NCI-H524 (cell line): ENCODE measurements around the gene TYRO3.
"Not testable (repeated sequence)": the region's sequence is repeated elsewhere in the genome, so short reads cannot be mapped to it uniquely, and the experiment has no call there.

Experiments
- DNase-seq, 2 experiments: peaks; one replicate each; lab custom pipeline; 2025; lab: John Stamatoyannopoulos, UW

TYRO3 gene

DNA sequence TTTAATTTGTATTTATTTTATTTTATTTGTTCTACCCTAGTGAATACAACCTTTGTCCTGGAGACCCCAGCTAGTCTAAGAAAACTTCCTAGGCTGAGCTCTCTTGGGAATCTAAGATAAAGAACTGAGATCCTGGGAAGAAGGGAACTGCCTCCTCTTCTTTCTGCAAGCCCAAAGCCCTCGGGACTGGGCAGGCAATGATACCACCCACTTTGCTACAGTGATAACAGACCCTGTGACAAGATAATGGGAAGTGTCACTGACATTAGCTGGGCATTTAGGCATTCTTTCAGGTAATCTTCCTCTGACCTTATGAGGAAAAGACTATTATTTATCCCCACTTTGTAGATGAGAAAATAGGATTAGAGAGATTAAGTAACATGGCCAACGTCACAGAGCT, 15.1 kb downstream of the TYRO3 start:
- DNase-seq: no peak

DNA sequence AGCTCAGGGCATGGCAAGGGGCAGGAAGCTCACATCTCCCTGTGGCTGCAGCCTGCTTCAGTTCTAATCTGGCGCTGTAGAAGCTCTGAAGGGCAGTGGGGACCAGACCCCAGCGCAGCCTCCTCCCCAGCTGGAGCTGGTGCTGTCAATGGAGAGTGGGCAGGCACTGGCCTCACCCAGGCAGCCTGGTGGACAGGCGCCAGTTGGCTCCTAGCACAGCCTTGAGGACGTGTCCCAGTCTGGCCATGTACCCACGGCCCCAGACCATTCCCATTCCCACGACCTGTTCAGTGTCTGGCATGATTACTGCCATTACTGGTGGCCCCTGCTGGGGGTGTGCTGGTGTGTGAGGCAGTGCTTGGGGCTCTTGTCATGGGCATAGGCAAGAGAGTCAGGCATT, 16.3 kb downstream of the TYRO3 start:
- DNase-seq: no peak

DNA sequence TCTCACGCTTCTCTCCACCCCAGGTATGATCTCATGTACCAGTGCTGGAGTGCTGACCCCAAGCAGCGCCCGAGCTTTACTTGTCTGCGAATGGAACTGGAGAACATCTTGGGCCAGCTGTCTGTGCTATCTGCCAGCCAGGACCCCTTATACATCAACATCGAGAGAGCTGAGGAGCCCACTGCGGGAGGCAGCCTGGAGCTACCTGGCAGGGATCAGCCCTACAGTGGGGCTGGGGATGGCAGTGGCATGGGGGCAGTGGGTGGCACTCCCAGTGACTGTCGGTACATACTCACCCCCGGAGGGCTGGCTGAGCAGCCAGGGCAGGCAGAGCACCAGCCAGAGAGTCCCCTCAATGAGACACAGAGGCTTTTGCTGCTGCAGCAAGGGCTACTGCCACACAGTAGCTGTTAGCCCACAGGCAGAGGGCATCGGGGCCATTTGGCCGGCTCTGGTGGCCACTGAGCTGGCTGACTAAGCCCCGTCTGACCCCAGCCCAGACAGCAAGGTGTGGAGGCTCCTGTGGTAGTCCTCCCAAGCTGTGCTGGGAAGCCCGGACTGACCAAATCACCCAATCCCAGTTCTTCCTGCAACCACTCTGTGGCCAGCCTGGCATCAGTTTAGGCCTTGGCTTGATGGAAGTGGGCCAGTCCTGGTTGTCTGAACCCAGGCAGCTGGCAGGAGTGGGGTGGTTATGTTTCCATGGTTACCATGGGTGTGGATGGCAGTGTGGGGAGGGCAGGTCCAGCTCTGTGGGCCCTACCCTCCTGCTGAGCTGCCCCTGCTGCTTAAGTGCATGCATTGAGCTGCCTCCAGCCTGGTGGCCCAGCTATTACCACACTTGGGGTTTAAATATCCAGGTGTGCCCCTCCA, 19.1 kb downstream of the TYRO3 start:
- peak; percentile 21 to 23 for DNase-seq

DNA sequence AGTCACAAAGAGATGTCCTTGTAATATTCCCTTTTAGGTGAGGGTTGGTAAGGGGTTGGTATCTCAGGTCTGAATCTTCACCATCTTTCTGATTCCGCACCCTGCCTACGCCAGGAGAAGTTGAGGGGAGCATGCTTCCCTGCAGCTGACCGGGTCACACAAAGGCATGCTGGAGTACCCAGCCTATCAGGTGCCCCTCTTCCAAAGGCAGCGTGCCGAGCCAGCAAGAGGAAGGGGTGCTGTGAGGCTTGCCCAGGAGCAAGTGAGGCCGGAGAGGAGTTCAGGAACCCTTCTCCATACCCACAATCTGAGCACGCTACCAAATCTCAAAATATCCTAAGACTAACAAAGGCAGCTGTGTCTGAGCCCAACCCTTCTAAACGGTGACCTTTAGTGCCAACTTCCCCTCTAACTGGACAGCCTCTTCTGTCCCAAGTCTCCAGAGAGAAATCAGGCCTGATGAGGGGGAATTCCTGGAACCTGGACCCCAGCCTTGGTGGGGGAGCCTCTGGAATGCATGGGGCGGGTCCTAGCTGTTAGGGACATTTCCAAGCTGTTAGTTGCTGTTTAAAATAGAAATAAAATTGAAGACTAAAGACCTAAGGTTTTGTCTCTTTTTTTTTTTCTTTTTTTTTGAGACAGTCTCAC, 19.8 kb downstream of the TYRO3 start:
- DNase-seq: no peak

DNA sequence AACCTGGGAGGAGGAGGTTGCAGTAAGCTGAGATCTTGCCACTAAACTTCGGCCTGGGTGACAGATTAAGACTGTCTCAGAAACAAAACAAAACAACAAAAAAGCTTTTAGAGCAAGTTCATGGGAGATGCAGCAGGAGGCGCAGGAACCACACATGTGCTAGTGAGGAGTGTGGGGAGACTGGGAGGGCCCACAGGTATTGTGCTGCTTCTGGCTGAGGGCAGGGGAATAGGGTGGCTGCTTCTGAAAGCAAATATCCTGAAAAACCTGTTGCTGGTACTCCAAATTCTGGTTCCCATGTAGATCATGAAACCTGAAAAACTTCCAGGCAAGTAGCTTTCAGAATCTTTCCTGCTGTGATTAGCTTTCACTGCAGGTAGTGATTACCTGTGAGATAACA, 22.1 kb downstream of the TYRO3 start:
- no peak for DNase-seq

DNA sequence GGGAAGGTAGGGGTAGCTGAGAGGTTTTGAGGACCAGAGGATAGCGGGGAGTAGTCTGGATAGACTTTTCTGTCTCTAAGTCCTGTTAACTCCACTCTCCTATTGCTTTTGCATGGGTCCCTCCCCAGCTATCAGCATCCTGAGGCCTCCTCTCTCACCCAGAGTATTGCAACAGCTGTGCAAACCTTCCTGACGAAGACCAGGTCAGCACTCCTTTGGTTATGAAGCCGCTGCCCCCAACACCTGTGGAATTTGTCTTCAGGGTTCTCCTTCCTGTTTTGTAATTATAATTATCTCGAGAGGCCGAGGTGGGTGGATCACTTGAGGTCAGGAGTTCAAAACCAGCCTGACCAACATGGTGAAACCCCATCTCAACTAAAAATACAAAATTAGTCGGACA, 24.8 kb downstream of the TYRO3 start:
- DNase-seq: no peak

DNA sequence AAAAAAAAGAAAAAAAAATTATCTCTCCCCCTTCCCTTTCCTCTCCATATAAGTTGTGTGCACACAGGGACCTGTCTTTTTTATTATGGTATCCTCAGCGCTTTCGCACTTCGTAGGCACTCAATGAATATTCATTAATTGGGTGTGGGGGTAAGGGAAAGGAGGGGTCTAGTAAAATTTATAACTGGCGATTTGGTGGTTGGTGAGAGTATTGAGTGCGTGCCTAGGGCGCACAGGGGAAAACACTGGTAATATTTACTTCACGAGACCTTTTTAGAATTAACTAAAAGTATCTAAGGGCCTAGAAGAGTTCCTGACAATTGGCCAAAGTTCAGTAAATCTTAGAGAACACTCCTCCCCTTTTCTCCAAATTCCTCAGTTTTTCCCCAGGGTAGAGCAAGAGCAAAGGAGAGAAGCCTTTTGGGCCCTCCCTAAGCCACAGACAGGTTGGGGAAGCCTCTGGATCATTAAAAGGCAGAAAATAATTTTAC, 25.7 kb downstream of the TYRO3 start:
- no peak for DNase-seq

DNA sequence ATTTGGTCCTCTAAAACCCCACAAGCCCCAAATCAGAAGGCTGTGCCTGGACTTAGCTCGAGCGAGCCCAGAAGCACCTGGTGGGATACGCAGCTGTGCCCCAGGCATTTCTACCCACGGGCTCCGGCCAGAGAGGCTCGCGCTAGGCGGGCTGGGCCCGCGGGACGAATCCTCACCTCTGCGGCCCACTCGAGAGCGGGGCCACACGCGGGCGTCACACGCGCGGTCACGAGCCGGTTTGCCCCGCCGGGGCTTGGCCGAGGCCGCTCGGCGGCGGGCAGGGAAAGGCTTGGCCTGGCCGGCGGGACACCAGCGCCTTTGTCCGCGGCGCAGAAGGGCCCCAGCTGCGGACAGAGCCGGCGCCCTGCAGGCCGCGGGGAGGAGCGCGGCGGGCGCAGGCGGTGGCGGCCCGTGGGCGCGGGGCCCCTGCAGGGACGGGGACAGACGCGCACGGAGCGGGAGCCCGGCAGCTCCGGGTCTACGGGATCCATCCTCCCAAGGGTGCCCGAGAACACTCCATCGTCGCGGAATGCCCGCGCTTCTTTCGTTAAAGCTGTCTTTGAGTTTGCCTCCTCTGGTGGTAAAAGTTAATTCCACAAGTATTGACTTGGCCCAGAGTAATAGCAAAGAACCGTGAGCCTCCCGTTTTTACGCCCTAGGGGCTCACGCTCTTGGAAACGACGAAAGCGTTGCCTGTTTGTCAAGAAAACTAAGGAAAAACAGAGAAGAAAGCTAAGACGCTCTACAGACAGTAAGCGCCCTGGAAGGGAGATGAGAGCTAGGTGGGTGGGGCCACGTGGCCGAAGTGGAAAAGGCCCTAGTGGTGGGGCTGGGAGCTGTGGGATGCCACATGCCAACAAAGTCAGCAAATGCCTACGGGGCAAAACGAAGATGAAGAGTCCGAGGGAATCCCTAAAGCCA, 26.4 kb downstream of the TYRO3 start:
- peak in 1 of 2 experiments; percentile 65 for DNase-seq

DNA sequence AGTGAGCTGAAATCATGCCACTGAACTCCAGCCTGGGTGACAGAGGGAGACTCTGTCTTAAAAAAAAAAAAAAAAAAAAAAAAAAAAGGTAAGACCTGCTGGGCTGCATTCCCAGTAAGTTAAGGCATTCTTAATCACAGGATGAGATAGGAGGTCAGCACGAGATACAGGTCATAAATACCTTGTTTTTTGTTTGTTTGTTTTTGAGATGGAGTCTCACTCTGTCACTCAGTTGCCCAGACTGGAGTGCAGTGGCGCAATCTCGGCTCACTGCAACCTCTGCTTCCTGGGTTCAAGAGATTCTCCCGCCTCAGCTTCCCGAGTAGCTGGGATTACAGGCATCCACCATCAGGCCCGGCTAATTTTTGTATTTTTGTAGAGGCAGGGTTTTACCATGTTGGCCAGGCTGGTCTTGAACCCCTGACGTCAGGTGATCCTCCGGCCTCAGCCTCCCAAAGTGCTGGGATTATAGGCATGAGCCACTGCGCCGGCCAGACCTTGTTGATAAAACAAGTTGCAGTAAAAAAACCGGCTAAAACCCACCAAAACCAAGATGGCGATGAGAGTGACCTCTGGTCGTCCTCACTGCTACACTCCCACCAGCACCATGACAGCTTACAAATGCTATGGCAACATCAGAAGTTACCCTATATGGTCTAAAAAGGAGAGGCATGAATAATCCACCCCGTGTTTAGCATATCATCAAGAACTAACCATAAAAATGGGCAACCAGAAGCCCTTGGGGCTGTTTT, 27.7 kb downstream of the TYRO3 start:
- DNase-seq: not testable (repeated sequence)

DNA sequence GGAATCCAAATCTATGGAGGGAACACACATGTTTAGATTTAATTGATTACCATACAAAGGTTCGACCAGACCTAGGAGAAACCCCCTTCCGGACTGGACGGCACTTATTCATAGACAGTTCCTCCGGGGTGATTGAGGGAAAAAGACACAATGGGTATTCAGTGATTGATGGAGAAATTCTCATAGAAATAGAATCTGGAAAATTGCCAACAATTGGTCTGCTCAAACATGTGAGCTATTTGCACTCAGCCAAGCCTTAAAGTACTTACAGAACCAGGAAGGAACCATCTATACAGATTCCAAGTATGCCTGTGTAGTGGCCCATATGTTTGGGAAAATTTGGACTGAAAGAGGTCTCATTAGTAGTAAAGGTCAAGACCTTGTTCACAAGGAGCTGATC, 30.0 kb downstream of the TYRO3 start:
- DNase-seq: not testable (repeated sequence)

DNA sequence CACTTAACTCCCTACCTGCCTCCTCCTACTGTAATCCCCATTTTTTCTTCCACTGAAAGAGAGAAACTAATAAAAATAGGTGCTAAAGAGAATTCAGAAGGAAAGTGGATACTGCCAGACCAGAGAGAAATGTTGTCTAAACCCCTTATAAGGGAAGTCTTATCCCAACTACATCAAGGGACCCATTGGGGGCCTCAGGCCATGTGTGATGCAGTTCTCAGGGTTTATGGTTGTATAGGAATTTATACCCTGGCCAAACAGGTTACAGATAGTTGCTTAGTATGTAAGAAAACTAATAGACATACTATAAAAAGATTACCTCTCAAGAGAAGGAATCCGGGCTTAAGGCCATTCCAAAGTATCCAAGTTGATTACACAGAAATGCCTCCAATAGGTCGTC, 30.6 kb downstream of the TYRO3 start:
- DNase-seq: not testable (repeated sequence)

DNA sequence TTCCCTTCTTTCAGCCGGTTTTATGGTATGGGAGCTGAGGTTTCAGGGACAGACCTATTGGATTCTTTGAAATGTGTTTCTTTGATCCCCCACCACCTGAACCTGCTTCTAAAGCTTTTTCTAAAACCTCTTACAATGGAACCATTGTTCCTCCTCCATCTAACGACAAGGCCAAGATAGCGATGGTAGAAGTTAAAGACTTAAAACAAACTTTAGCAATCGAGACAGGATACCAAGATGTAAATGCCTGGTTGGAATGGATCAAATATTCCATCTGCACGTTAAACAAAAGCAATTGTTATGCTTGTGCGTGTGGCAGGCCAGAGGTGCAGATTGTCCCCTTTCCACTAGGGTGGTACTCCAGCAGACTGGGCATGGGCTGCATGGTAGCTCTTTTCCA, 32.2 kb downstream of the TYRO3 start:
- DNase-seq: not testable (repeated sequence)

DNA sequence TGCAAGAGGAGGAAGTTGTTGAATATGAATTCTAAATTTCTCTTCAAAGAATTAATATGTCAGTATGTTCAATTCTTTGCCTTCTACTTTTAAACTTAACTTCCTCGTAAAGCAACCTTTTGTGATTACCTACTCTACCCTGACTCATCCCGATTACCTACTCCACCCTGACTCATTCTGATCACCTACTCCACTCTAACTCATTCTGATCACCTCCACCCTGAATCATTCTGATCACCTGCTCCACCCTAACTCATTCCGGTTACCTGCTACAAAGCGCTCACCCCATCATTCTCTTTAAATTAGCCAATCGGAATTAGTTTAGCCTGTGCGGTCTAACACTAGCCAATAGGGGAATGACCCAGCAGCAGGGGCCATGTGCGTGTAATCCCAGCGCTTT, 33.7 kb downstream of the TYRO3 start:
- not testable (repeated sequence) for DNase-seq

DNA sequence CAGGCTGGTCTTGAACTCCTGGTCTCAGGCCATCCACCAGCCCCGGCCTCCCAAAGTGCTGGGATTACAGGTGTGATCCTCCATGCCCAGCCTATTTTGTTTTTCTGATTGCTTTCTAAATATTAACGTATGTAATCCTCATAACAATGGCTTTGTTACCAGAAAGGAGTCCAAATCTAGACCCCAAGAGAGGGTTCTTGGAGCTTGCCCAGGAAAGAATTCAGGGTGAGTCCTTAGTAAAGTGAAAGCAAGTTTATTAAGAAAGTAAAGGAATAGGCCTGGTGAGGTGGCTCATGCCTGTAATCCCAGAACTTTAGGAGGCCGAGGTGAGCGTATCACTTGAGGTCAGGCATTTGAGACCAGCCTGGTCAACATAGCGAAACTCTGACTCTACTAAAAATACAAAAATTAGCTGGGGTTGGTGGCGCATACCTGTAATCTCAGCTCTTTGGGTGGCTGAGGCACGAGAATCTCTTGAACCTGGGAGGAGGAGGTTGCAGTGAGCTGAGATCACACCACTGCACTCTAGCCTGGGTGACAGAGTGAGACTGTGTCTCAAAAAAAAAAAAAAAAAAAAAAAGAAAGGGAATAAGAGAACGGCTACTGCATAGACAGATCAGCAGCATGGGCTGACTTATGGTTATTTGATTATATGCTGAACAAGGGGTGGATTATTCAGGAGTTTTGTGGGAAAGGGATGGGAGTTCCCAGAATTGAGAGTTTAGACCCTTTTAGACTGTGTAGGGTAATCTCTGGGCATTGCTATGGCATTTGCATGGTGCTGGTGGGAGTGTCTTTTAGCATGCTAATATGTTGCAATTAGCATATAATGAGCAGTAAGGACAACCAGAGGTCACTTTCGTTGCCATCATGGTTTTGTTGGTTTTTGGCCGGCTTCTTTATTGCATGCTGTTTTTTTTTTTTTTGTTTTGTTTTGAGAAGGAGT, 36.1 kb downstream of the TYRO3 start:
- no peak for DNase-seq

DNA sequence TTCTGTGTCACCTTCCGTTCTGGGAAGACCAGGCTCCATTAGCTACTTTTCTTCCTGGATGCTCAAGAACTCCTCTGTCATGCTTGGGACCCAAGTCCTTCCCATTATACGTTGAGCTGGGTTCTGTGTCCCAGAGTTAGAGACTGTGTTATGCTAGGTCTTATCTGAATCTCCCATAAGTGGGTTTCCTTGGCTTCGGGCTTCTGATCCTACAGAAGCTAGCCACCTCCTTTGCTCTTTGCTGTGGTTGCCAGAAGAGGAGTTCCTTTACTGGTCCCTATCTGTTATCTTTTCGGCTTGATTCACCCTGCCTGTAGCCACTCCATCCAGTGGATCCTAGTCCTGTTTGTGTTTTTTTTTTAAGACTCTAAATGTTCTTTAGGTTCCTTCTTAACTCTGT, 38.0 kb downstream of the TYRO3 start:
- DNase-seq: no peak

DNA sequence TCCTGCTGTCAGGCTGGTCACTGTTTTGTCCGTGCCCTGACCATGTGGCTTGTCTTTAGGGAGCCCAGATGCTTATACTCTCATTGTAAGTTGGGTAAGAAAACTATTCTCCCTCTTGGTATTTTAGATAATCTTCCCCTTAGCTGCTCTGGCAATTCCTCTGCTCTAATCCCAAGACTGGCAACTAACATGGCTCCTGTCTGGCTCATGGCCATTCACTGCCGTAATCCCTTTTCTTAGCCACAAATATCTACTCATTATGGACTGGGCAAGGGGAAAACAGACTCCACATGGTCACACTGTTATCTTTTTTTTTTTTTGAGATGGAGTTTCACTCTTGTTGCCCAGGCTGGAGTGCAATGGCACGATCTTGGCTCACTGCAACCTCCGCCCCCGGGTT, 38.8 kb downstream of the TYRO3 start:
- no peak for DNase-seq

DNA sequence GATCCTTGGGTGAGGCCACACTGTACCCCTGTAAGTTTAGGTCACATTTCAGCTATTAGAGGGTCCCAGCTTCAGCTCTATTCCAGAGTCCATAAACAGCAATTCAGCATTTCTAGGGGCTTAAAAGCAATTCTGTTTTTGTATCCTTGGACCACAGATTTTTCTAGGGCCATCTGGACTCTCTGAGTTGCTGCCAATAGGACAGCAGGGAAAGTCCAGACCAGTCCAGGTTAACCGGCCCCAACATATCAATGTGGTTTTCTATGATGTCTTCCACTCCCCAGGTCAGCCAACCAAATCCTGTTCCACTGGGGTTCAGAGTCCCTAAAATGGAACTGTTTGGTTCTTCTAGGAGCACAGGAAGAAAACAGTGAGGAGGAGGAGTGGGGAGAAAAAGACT, 40.0 kb downstream of the TYRO3 start:
- no peak for DNase-seq

DNA sequence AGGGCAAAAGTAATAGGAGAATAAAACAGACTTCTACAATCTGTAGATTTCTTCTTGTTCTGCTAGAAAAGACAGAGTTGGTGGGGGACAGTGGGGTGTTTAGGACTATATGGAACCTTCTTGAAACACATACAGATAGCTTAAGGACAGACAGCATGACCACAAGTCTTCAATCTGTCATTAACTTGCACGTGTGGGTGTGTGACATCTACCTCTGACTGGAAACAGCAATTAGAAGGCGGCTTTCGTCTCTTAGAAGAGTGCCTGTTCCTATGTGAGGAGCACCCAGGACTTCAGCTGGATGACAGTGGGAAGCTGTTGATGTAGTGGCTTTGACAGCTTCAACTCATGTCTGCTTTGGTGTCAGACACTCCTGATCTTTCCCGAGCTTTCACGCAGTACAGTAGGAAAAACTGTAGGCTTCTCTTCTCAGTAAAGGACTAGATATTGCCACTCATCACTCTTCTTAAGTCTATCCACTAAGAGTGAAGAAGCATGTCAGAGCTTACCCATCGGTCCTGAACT, 44.5 kb downstream of the TYRO3 start:
- no peak for DNase-seq

DNA sequence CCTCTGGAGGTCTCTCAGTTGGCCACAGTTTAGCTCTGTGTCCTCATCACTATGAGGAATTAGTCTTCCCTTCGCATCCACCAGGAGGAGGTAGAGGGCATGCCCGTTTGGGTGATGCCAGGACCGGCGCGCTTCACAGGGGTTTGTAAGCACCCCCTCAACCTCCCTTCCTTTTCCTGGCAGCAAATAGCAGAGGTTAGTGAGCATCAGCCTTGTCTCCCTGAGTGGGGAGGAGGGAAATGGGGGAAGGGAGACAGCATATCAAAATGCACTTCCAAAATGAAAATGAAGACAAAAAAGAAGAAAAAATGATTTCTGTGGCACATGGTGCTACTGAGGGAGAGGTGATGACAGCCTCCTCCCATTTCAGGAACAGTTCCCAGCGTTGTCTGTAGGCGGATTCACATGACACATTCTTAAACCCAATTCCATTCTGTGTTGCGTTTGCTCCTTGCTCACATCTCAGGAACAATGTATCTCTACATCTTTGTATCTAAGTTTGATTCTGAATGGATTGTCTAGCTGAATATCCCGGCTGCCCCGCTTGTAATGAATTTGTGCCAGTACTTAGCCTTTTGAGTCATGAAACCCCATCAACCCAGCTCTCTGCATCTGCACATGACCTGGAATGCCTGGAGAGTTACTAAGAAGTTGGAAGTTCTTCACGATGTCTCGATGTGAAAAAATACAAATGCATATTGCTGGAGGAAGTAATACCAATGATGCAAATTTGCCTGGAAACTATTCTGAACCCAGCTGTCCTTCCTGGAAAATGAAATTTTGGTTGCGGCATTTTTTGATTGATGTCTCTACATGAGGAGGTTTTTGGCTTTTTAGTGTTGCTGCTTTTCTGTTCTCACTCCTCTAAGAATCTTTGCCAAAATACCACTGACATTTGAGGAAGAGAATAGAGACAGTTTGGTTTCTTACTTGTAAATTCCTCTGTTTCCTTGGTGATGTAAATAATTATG, 45.2 kb downstream of the TYRO3 start:
- DNase-seq: peak; percentile 65 to 82
